ENCODE results near the gene PALLD.
"Not testable (repeated sequence)": the region's sequence is repeated elsewhere in the genome, so short reads cannot be mapped to it uniquely, and the experiment has no call there.

PALLD gene

DNA sequence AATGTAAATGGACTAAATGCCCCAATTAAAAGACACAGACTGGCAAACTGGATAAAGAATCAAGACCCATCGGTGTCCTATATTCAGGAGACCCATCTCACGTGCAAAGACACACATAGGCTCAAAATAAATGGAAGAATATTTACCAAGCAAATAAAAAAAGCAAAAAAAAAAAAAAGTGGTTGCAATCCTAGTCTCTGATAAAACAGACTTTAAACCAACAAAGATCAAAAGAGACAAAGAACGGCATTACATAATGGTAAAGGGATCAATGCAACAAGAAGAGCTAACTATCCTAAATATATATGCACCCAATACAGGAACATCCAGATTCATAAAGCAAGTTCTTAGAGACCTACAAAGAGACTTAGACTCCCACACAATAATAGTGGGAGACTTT is 440.6 kb downstream of the PALLD start:
- not testable (repeated sequence) for H3K4me1 ChIP-seq (ENCODE audit: control insufficient read depth, insufficient read depth, low read length); DNase-seq (ENCODE audit: low read depth); H3K36me3 ChIP-seq (ENCODE audit: control insufficient read depth, insufficient read depth, low read length, severe bottlenecking); H3K27me3 ChIP-seq (replicated peaks; ENCODE audit: control insufficient read depth, insufficient read depth, low read length); H3K9ac ChIP-seq (ENCODE audit: low read length); H3K4me3 ChIP-seq (ENCODE audit: low read length)
- peaks cover 12% of the 10 kb centered on the region for H3K9me3 ChIP-seq (ENCODE audit: control insufficient read depth, low read length)

DNA sequence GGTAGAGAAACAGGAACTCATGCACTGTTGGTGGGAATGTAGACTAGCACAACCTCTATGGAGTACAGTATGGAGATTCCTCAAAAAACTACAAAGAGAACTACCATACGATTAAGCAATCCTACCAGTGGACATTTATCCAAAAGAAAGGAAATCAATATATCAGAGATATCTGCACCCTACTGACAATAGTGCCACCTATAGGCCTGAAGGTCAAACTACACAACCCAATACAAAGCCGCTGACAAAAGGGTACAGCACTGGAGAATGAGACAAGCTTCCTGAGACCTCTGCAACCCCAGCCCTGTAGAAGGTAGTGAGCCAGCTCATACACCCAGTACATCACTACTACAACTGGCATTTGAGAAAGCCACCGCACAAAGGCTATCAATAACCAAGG is 446.1 kb downstream of the PALLD start:
- H3K4me1 ChIP-seq (ENCODE audit: control insufficient read depth, insufficient read depth, low read length), result no peaks in the 10 kb centered on the region
- no peaks in the 10 kb centered on the region for H3K36me3 ChIP-seq (ENCODE audit: control insufficient read depth, insufficient read depth, low read length, severe bottlenecking)
- H3K9me3 ChIP-seq (ENCODE audit: control insufficient read depth, low read length), result peaks cover under 1% of the 10 kb centered on the region
- H3K27me3 ChIP-seq (replicated peaks; ENCODE audit: control insufficient read depth, insufficient read depth, low read length), result no peaks in the 10 kb centered on the region
- DNase-seq (ENCODE audit: low read depth), result no peak
- H3K9ac ChIP-seq (ENCODE audit: low read length), result no peak overlapping the region
- no peak overlapping the region for H3K4me3 ChIP-seq (ENCODE audit: low read length)

DNA sequence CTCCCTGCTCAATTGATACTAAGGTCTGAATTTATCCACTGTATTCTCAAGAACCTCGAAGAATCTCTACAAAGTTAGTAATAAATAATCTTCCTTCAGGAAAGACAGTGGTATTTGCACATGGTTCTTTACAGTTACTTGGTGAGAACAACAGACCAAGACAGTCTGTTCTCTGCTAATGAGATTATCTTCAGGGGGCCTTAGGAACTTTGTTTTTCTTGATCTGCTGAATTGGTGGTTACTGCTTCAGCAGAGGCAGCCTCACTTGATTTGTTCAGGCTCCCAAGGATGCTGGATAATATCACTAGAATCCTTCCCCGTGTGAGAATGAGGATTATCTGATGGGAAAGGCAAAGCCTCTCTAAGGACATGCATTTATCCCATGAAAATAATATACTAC is 448.4 kb downstream of the PALLD start:
- Histone ChIP-seq H3K9me3 (ENCODE audit: control insufficient read depth, low read length) (no peaks in the 10 kb centered on the region), H3K9ac (ENCODE audit: low read length) (no peak overlapping the region), H3K36me3 (ENCODE audit: control insufficient read depth, insufficient read depth, low read length, severe bottlenecking) (no peaks in the 10 kb centered on the region), H3K4me3 (ENCODE audit: low read length) (no peak overlapping the region), H3K27me3 (replicated peaks; ENCODE audit: control insufficient read depth, insufficient read depth, low read length) (no peaks in the 10 kb centered on the region), H3K4me1 (ENCODE audit: control insufficient read depth, insufficient read depth, low read length) (no peaks in the 10 kb centered on the region)
- DNase-seq (ENCODE audit: low read depth), result no peak

DNA sequence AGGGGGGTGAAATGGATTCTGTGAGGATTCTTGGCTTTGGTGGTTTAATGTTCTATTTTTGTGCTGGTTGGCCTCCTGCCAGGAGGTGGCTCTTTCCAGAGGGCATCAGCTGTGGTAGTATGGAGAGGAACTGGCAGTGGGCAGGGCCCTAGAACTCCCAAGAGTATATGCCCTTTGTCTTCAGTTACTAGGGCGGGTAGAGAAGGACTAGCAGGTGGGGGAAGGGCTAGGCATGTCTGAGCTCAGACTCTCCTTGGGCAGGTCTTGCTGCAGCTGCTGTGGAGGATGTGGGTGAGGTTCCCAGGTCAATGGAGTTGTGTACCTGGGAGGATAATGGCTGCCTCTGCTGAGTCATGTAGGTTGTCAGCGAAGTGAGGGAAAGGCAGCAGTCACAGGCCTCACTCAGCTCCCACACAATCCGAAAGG is 456.0 kb downstream of the PALLD start:
- H3K36me3 ChIP-seq (ENCODE audit: control insufficient read depth, insufficient read depth, low read length, severe bottlenecking); H3K9me3 ChIP-seq (ENCODE audit: control insufficient read depth, low read length); DNase-seq (ENCODE audit: low read depth); H3K4me1 ChIP-seq (ENCODE audit: control insufficient read depth, insufficient read depth, low read length); H3K9ac ChIP-seq (ENCODE audit: low read length); H3K4me3 ChIP-seq (ENCODE audit: low read length); H3K27me3 ChIP-seq (replicated peaks; ENCODE audit: control insufficient read depth, insufficient read depth, low read length): not testable (repeated sequence)

DNA sequence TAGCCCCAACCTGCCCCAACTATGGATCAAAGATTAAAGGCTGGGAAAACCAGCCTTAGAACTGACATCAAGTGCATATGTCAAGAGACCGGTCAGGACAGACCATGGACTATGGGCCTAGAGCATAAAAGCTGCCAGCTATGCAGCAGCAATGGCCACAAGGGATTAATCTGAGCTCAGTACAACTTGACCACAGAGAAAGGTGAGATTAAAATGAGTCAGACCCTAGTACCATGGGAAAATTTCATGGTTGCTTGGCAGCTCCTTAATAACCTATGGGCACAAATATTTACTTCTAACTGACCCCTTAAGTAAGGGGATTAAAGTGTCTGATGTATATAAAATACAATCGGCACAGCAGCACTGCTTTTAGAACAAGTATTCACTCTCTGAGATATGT is 458.8 kb downstream of the PALLD start:
- Histone ChIP-seq H3K36me3 (ENCODE audit: control insufficient read depth, insufficient read depth, low read length, severe bottlenecking) (no peaks in the 10 kb centered on the region), H3K27me3 (replicated peaks; ENCODE audit: control insufficient read depth, insufficient read depth, low read length) (no peaks in the 10 kb centered on the region), H3K9me3 (ENCODE audit: control insufficient read depth, low read length) (no peaks in the 10 kb centered on the region), H3K4me3 (ENCODE audit: low read length) (no peak overlapping the region), H3K4me1 (ENCODE audit: control insufficient read depth, insufficient read depth, low read length) (no peaks in the 10 kb centered on the region), H3K9ac (ENCODE audit: low read length) (no peak overlapping the region)
- DNase-seq (ENCODE audit: low read depth), result peak; percentile 4

DNA sequence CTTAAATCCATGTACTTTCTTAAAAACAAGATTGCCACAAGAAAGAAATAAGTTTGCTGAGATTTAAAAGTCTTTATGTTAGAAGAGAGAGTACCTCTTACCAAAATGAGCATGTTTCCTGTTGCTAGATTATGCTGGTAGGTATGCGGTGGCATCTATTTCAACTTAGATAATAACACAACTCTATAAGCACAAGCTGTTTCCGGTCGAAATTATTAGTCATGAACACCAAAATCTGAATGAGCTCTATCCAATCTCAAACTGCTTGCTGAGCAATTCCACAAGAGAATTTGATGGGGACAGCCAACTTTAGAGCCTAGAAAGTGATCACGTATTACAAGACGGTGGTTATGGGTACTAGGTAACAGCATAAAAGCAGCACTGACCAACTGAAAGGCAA is 463.9 kb downstream of the PALLD start:
- no peak overlapping the region for H3K4me3 ChIP-seq (ENCODE audit: low read length)
- H3K9me3 ChIP-seq (ENCODE audit: control insufficient read depth, low read length), result no peaks in the 10 kb centered on the region
- DNase-seq (ENCODE audit: low read depth), result no peak

DNA sequence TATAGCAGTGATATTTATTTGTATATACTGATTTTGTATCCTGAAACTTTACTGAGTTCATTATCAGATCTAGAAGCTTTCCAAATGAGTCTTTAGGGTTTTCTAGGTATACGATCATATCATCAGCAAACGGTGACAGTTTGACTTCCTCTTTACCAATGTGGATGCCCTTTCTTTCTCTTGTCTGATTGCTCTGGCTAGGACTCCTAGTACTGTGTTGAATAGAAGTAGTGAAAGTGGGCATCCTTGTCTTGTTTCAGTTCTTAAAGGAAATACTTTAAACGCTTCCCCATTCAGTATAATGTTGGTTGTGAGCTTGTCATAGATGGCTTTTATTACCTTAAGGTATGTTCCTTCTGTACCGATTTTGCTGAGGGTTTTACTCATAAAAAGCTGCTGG is 475.7 kb downstream of the PALLD start:
- DNase-seq (ENCODE audit: low read depth), result no peak
- H3K9ac ChIP-seq (ENCODE audit: low read length), result no peak overlapping the region
- no peaks in the 10 kb centered on the region for H3K27me3 ChIP-seq (replicated peaks; ENCODE audit: control insufficient read depth, insufficient read depth, low read length)
- peaks cover 3% of the 10 kb centered on the region for H3K9me3 ChIP-seq (ENCODE audit: control insufficient read depth, low read length)
- no peak overlapping the region for H3K4me3 ChIP-seq (ENCODE audit: low read length)
- H3K4me1 ChIP-seq (ENCODE audit: control insufficient read depth, insufficient read depth, low read length), result no peaks in the 10 kb centered on the region
- H3K36me3 ChIP-seq (ENCODE audit: control insufficient read depth, insufficient read depth, low read length, severe bottlenecking), result peaks cover 30% of the 10 kb centered on the region

More for the DNA sequence above, 463.9 kb downstream of the PALLD start:
- Histone ChIP-seq H3K9ac (ENCODE audit: low read length) (no peak overlapping the region), H3K27me3 (replicated peaks; ENCODE audit: control insufficient read depth, insufficient read depth, low read length) (no peaks in the 10 kb centered on the region), H3K4me1 (ENCODE audit: control insufficient read depth, insufficient read depth, low read length) (no peaks in the 10 kb centered on the region), H3K36me3 (ENCODE audit: control insufficient read depth, insufficient read depth, low read length, severe bottlenecking) (peaks cover 2% of the 10 kb centered on the region)

Data from adipocyte (in vitro differentiated cells).